Memory B cell (primary cell): ENCODE results near the gene GATD1.
A peak's percentile ranks its signal among the peaks of the same experiment; 100 is the strongest.

Experiments used
- ATAC-seq: fragments of 150-1000 bp; cut with Tn5 transposase; 2 replicates; pipeline ENCODE4 v1.10.0; 2021; ENCODE audit warnings: low read depth, mild to moderate bottlenecking, moderate library complexity
- DNase-seq, 2 donors: peaks; one replicate each; pipeline ENCODE4 v3.0.0; 2022; ENCODE audit warnings: low spot score in 2 of 2
- H3K27ac Mint-ChIP-seq: one replicate; pipeline ENCODE4 v1.8.0; 2022; ENCODE audit warnings: mild to moderate bottlenecking, moderate library complexity, mixed read lengths
- H3K27me3 Mint-ChIP-seq: one replicate; pipeline ENCODE4 v1.8.0; 2022; ENCODE audit warnings: mixed read lengths
- H3K36me3 Mint-ChIP-seq: one replicate; pipeline ENCODE4 v1.8.0; 2022; ENCODE audit warnings: mild to moderate bottlenecking, mixed read lengths
- H3K4me1 Mint-ChIP-seq: one replicate; pipeline ENCODE4 v1.8.0; 2022; ENCODE audit warnings: mixed read lengths
- H3K4me3 Mint-ChIP-seq: one replicate; pipeline ENCODE4 v1.8.0; 2022; ENCODE audit warnings: mild to moderate bottlenecking, moderate library complexity, mixed read lengths
- H3K9me3 Mint-ChIP-seq: one replicate; pipeline ENCODE4 v1.8.0; 2022; ENCODE audit warnings: mixed read lengths

GATD1 gene

GRCh38 chr11:818396-819128, 41.3 kb upstream of the GATD1 start, which contains the start of gene PNPLA2:
TSS of gene PNPLA2 (plus strand) at chr11:818914. CDS start at chr11:819719, 805 bp downstream.
- DNase-seq = no peak
- Mint-ChIP-seq H3K4me3 (peak within 1 kb of the TSS; percentile 88), H3K4me1 (peaks cover 12% of the 10 kb centered on the region), H3K9me3 (no peaks in the 10 kb centered on the region), H3K27me3 (no peaks in the 10 kb centered on the region), H3K36me3 (peaks cover 3% of the 10 kb centered on the region), H3K27ac (peak within 1 kb of the TSS; percentile 90)
- ATAC-seq = no peak

GRCh38 chr11:816433-816779, 39.1 kb upstream of the GATD1 start:
- Mint-ChIP-seq H3K27me3 (no peaks in the 10 kb centered on the region), H3K4me3 (no peak overlapping the region), H3K36me3 (peaks cover 8% of the 10 kb centered on the region), H3K27ac (no peak overlapping the region), H3K4me1 (peaks cover 16% of the 10 kb centered on the region), H3K9me3 (no peaks in the 10 kb centered on the region)
- no peak for DNase-seq
- no peak for ATAC-seq

- no peak for DNase-seq
- ATAC-seq = no peak
- peaks cover 8% of the 10 kb centered on the region for H3K36me3 Mint-ChIP-seq
- no peak overlapping the region for H3K4me3 Mint-ChIP-seq
- H3K27ac Mint-ChIP-seq = no peak overlapping the region
- no peaks in the 10 kb centered on the region for H3K9me3 Mint-ChIP-seq
- no peaks in the 10 kb centered on the region for H3K27me3 Mint-ChIP-seq
- H3K4me1 Mint-ChIP-seq = peaks cover 12% of the 10 kb centered on the region
Observed at GRCh38 chr11:815675-816432, 38.6 kb upstream of the GATD1 start.

- H3K9me3 Mint-ChIP-seq = no peaks in the 10 kb centered on the region
- no peaks in the 10 kb centered on the region for H3K27me3 Mint-ChIP-seq
- H3K27ac Mint-ChIP-seq = no peak overlapping the region
- DNase-seq (no peak), ATAC-seq (no peak)
- H3K4me1 Mint-ChIP-seq = peaks cover 11% of the 10 kb centered on the region
- peaks cover 8% of the 10 kb centered on the region for H3K36me3 Mint-ChIP-seq
- H3K4me3 Mint-ChIP-seq = no peak overlapping the region
Observed at GRCh38 chr11:813456-814096, 36.3 kb upstream of the GATD1 start.

- H3K36me3 Mint-ChIP-seq = peaks cover 8% of the 10 kb centered on the region
- ATAC-seq (no peak), DNase-seq (no peak)
- H3K9me3 Mint-ChIP-seq = no peaks in the 10 kb centered on the region
- H3K4me3 Mint-ChIP-seq = no peak overlapping the region
- no peak overlapping the region for H3K27ac Mint-ChIP-seq
- peaks cover 10% of the 10 kb centered on the region for H3K4me1 Mint-ChIP-seq
- H3K27me3 Mint-ChIP-seq = no peaks in the 10 kb centered on the region
Observed at GRCh38 chr11:813072-813455, 35.8 kb upstream of the GATD1 start.

- DNase-seq (no peak), ATAC-seq (no peak)
- Mint-ChIP-seq H3K27ac (peak overlapping the region; percentile 31), H3K4me3 (no peak overlapping the region), H3K4me1 (peaks cover 13% of the 10 kb centered on the region), H3K9me3 (no peaks in the 10 kb centered on the region), H3K27me3 (no peaks in the 10 kb centered on the region), H3K36me3 (peaks cover 8% of the 10 kb centered on the region)
Observed at GRCh38 chr11:812390-812789, 35.1 kb upstream of the GATD1 start.

- Mint-ChIP-seq H3K4me1 (peaks cover 13% of the 10 kb centered on the region), H3K9me3 (no peaks in the 10 kb centered on the region), H3K27ac (peak overlapping the region; percentile 60), H3K36me3 (peaks cover 8% of the 10 kb centered on the region), H3K4me3 (peak overlapping the region; percentile 94), H3K27me3 (no peaks in the 10 kb centered on the region)
- ATAC-seq (no peak), DNase-seq (no peak)
Observed at GRCh38 chr11:811446-812245, 34.4 kb upstream of the GATD1 start.

GRCh38 chr11:810040-810567, 32.8 kb upstream of the GATD1 start:
- H3K27ac Mint-ChIP-seq = peak overlapping the region; percentile 96
- H3K4me3 Mint-ChIP-seq = peak overlapping the region; percentile 94
- H3K27me3 Mint-ChIP-seq = no peaks in the 10 kb centered on the region
- ATAC-seq (peak; percentile 13), DNase-seq (no peak)
- no peaks in the 10 kb centered on the region for H3K9me3 Mint-ChIP-seq
- H3K4me1 Mint-ChIP-seq = peaks cover 18% of the 10 kb centered on the region
- peaks cover 8% of the 10 kb centered on the region for H3K36me3 Mint-ChIP-seq

- H3K27me3 Mint-ChIP-seq = no peaks in the 10 kb centered on the region
Observed at GRCh38 chr11:809287-810039, 32.2 kb upstream of the GATD1 start, which contains the start of gene RPLP2. TSS of gene RPLP2 (plus strand) at chr11:809967. CDS start at chr11:810235, 268 bp downstream.

GRCh38 chr11:808427-809286, 31.4 kb upstream of the GATD1 start:
- H3K4me1 Mint-ChIP-seq = peaks cover 21% of the 10 kb centered on the region
- no peaks in the 10 kb centered on the region for H3K9me3 Mint-ChIP-seq
- no peak for DNase-seq
- H3K27ac Mint-ChIP-seq = peak overlapping the region; percentile 96
- no peaks in the 10 kb centered on the region for H3K27me3 Mint-ChIP-seq
- peaks cover 5% of the 10 kb centered on the region for H3K36me3 Mint-ChIP-seq
- ATAC-seq = no peak
- peak overlapping the region; percentile 94 for H3K4me3 Mint-ChIP-seq

More at GRCh38 chr11:809287-810039, 32.2 kb upstream of the GATD1 start, which contains the start of gene RPLP2:
- Mint-ChIP-seq H3K36me3 (peaks cover 8% of the 10 kb centered on the region), H3K27ac (peak within 1 kb of the TSS; percentile 96), H3K4me3 (peak within 1 kb of the TSS; percentile 94), H3K9me3 (no peaks in the 10 kb centered on the region), H3K4me1 (peaks cover 20% of the 10 kb centered on the region)
- DNase-seq (peak; percentile 96 to 99), ATAC-seq (peak; percentile 82)

- Mint-ChIP-seq H3K27ac (peak overlapping the region; percentile 62), H3K4me3 (peak overlapping the region; percentile 79), H3K4me1 (peaks cover 16% of the 10 kb centered on the region), H3K36me3 (peaks cover 2% of the 10 kb centered on the region), H3K9me3 (no peaks in the 10 kb centered on the region), H3K27me3 (no peaks in the 10 kb centered on the region)
- no peak for DNase-seq
- ATAC-seq = no peak
Observed at GRCh38 chr11:804599-804964, 27.3 kb upstream of the GATD1 start.
